ENCODE data around the gene ERBB4. TPM values are rescaled to one million over a fixed set of nuclear protein-coding genes. Genes with fewer than 3 reads are reported as not detected.

ERBB4 gene
- total RNA-seq, 2 donors from 2014 or later = 1.0 to 32.8 TPM

DNA sequence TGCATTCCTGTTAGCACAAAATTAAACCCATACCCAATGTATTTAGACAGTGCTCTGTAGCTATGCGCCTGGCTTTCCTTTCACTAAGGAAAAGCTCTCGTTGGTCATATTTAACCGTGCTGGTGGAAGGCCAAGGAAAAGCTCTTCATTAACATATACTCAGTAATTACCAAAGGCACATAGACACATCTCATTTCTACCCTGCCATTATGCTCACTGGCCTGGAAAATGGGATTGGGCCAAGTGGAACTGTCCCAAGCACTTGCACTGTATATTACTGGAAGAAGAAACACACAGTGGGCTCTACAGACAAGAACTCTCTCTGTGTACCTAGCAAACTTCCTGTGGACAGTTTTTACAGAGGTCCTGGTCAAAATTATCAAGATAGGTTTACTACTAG is 274.4 kb downstream of the ERBB4 start:
- H3K27ac ChIP-seq = no peak overlapping the region
- H3K4me3 ChIP-seq = no peak overlapping the region
- DNase-seq (ENCODE audit: low spot score) = no peak
- H3K27me3 ChIP-seq (replicated peaks; ENCODE audit: insufficient read depth) = no peaks in the 10 kb centered on the region
- intact Hi-C loops (cut with DNase I) = no loop called here
- H3K4me1 ChIP-seq (replicated peaks) = no peaks in the 10 kb centered on the region
- WGBS = 95% methylated on average over 3 of the region's 3 CpGs
- TF ChIP-seq CTCF (IDR thresholded peaks at IDR 0.05) = no peak
- no peak for TF ChIP-seq POLR2A (IDR thresholded peaks at IDR 0.05)
- no peak for TF ChIP-seq POLR2AphosphoS5 (IDR thresholded peaks at IDR 0.05)
- H3K36me3 ChIP-seq = no peaks in the 10 kb centered on the region
- no peaks in the 10 kb centered on the region for H3K9me3 ChIP-seq

GRCh38 chr2:212259226-212259625 is 279.4 kb downstream of the ERBB4 start:
- 53% methylated on average over 2 of the region's 2 CpGs for WGBS
- no peaks in the 10 kb centered on the region for H3K4me1 ChIP-seq (replicated peaks)
- DNase-seq (ENCODE audit: low spot score) = no peak
- TF ChIP-seq CTCF (IDR thresholded peaks at IDR 0.05) = no peak
- TF ChIP-seq POLR2A (IDR thresholded peaks at IDR 0.05) = no peak
- TF ChIP-seq POLR2AphosphoS5 (IDR thresholded peaks at IDR 0.05) = no peak
- H3K9me3 ChIP-seq = no peaks in the 10 kb centered on the region
- H3K27ac ChIP-seq = no peak overlapping the region
- intact Hi-C loops (cut with DNase I) = no loop called here
- H3K36me3 ChIP-seq = no peaks in the 10 kb centered on the region
- no peaks in the 10 kb centered on the region for H3K27me3 ChIP-seq (replicated peaks; ENCODE audit: insufficient read depth)
- no peak overlapping the region for H3K4me3 ChIP-seq

DNA sequence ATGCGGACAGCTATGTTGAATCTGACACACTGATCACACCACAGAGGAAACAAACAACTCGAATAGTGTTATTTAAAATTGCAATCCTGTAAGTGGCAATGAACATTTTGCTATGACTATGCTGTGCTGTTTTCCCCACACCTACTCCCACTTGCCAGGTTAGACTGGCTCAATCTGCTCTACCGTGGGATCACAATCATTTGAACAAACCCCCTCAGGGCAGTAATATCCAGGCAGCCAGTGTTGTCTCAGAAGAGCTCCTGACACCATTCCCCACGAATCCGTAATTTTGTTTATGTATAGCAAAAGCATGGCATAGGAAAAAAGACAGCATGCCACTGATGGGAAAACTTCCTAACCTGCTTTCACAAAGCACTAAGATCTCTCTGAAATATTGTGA is 284.3 kb downstream of the ERBB4 start:
- whole genome bisulfite sequencing = 26% methylated on average over 5 of the region's 5 CpGs
- TF ChIP-seq POLR2A (IDR thresholded peaks at IDR 0.05) = no peak
- no peak for TF ChIP-seq CTCF (IDR thresholded peaks at IDR 0.05)
- no peak for TF ChIP-seq POLR2AphosphoS5 (IDR thresholded peaks at IDR 0.05)
- intact Hi-C loops (cut with DNase I) = no loop called here

DNA sequence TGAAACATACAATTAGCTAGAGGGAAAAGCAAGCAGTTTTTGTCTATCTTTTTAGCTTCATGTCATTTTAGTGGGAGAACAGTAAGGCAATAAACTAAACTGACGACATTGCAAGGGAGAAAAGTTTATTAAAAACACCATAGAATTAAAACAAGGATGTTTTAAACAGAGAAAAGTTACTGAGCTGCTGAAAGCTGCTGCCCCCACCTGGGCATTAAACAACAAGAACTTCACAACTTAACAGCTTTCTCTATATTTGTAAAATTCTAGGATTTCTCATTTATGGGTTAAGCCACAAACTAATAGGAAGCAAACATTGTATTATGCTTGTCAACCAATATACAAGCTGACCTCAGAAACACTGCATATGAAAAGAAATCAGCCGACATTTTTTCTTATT is 289.2 kb downstream of the ERBB4 start:
- Histone ChIP-seq H3K27ac (no peak overlapping the region), H3K4me3 (no peak overlapping the region), H3K9me3 (no peaks in the 10 kb centered on the region), H3K36me3 (no peaks in the 10 kb centered on the region), H3K4me1 (replicated peaks) (no peaks in the 10 kb centered on the region), H3K27me3 (replicated peaks; ENCODE audit: insufficient read depth) (no peaks in the 10 kb centered on the region)
- DNase-seq (ENCODE audit: low spot score) = no peak
- TF ChIP-seq POLR2AphosphoS5 (IDR thresholded peaks at IDR 0.05) (no peak), POLR2A (IDR thresholded peaks at IDR 0.05) (no peak), CTCF (IDR thresholded peaks at IDR 0.05) (no peak)
- intact Hi-C loops (cut with DNase I) = no loop called here
- 35% methylated on average over 2 of the region's 2 CpGs for WGBS

More for the DNA sequence above, 284.3 kb downstream of the ERBB4 start:
- Histone ChIP-seq H3K36me3 (no peaks in the 10 kb centered on the region), H3K27me3 (replicated peaks; ENCODE audit: insufficient read depth) (no peaks in the 10 kb centered on the region), H3K4me1 (replicated peaks) (no peaks in the 10 kb centered on the region), H3K27ac (no peak overlapping the region), H3K4me3 (no peak overlapping the region), H3K9me3 (no peaks in the 10 kb centered on the region)
- DNase-seq (ENCODE audit: low spot score) = no peak

DNA sequence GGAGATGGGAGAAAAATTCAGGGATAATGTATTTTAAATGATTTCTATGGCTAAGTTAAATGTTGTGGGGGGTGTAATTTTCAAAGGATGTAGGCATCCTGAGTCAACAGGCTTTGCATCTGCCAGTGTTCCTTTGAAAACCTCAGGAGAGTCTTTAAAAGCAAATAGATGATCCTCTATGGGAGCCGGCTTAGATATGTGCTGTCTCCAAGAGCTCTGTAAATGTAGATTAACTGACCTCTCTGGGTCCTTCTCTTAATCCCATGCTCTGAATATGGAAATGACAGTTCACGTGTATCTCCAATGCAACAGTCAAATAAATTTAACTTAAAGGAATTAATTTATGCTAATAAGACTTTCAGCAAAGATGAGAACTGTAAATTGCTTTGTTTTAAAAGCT is 292.7 kb downstream of the ERBB4 start:
- H3K27me3 ChIP-seq (replicated peaks; ENCODE audit: insufficient read depth) = no peaks in the 10 kb centered on the region
- H3K4me3 ChIP-seq = no peak overlapping the region
- H3K36me3 ChIP-seq = no peaks in the 10 kb centered on the region
- no peak for DNase-seq (ENCODE audit: low spot score)
- no peak overlapping the region for H3K27ac ChIP-seq
- H3K9me3 ChIP-seq = no peaks in the 10 kb centered on the region
- 87% methylated on average over 2 of the region's 2 CpGs for WGBS
- no peak for TF ChIP-seq POLR2A (IDR thresholded peaks at IDR 0.05)
- no peak for TF ChIP-seq CTCF (IDR thresholded peaks at IDR 0.05)
- TF ChIP-seq POLR2AphosphoS5 (IDR thresholded peaks at IDR 0.05) = no peak
- intact Hi-C loops (cut with DNase I) = no loop called here
- no peaks in the 10 kb centered on the region for H3K4me1 ChIP-seq (replicated peaks)

Data from prostate gland (tissue), 2 donors.